GM20431 (cell line): ENCODE measurements around the gene NPBWR2.

Experiments
- in situ Hi-C: fragments of 300-500 bp; cut with MseI, MboI; formaldehyde crosslinking; loops from one replicate; pipeline ENCODE4 v1.15.0; 2020; ENCODE audit warnings: low sequenced_read_pairs; ENCODE audit not compliant: unreplicated experiment

NPBWR2 gene

GRCh38 chr20:64064145-64064698 is 43.1 kb downstream of the NPBWR2 start:
- in situ Hi-C loops: no loop called here

- in situ Hi-C loops: no loop called here
Measured at GRCh38 chr20:64063389-64064144, 43.8 kb downstream of the NPBWR2 start.

- in situ Hi-C loops: no loop called here
Measured at GRCh38 chr20:64062596-64063388, 44.6 kb downstream of the NPBWR2 start, which contains the start of gene TCEA2. TCEA2 (plus strand) TSS chr20:64063198; CDS start chr20:64063313, 115 bp downstream.

DNA sequence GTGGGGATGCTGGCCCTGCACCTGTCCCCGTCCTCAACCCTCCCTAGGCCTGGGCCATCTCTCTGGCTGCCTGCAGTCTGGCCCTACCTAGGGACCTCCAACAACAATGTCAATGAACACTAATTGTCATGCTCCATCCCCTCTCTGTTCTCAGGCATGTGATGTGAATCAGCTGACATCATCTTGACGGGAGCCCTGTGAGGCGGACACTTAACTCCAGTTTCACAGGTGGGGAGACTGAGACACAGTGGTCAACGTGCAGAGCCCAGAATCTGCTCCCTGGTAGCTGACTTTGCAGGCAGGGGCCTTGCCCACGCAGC is 45.1 kb downstream of the NPBWR2 start:
- in situ Hi-C loops: no loop called here

DNA sequence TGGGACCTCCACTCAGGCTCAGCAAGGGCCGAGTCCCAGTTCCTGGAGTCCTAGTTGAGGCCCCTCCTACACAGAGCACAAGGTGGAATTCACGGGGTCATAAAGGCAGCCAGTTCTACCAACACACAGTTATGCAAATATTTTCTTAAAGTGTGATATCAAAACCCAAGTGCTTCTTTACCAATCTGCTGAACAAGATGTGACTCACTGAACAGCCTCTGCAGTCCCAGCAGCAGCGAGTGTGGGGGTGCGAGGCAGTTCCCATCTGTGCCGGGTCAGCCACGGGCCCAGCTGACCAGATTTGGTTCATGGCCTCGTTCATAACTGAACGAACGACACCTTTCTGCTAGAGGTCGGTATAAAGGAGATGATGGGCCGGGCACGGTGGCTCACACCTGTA is 48.8 kb downstream of the NPBWR2 start:
- in situ Hi-C loops: no loop called here

GRCh38 chr20:64057628-64058498 is 49.5 kb downstream of the NPBWR2 start:
- in situ Hi-C loops: no loop called here

DNA sequence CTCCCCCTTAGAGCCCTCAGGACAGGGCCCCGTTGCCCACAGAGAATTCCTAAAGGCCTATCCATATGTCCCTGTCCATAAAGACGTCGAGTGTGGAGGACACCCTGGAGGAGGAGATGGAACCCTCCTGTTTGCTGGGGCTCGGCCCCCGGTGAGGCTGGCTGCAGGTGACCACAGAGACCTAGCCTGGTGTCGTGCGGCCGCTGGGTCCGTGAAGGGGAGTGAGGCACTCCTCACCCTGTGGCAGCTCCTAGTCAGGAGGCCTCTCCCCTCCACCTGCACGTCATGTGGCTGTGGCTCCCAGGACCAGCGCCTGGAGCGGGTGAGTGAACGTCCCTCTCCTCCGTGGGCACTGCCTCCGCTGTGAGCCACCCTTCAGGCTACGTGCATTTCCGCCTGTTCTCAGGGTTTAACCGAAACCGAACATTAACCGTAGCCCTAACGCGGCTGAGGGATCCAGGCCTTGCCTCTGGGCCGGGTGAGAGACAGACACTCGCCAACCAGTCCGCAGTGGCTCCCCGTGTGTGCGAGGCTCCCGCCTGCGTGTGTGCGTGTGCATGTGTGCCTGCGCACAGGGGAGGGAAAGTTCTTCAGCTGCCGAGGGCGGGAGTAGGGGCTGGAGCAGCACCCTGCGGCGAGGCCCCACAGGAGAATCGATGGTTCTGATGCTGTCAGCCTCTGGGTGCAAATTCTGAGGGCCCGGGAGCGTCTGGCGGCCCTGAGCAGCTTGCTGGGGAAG is 50.3 kb downstream of the NPBWR2 start:
- in situ Hi-C loops: no loop called here

DNA sequence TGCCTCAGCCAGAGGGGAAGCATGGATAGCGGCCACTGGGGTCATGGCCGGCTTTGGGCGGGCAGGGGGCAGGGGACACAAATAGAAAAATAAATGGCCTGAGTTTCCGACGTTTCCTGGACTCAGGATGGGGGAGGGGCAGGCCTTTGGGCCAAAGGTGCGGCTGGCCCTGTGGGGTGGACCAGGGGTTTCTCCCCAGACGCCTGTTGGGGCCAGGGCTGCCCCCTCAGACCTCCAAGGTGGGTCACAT is 50.8 kb downstream of the NPBWR2 start:
- in situ Hi-C loops: no loop called here

DNA sequence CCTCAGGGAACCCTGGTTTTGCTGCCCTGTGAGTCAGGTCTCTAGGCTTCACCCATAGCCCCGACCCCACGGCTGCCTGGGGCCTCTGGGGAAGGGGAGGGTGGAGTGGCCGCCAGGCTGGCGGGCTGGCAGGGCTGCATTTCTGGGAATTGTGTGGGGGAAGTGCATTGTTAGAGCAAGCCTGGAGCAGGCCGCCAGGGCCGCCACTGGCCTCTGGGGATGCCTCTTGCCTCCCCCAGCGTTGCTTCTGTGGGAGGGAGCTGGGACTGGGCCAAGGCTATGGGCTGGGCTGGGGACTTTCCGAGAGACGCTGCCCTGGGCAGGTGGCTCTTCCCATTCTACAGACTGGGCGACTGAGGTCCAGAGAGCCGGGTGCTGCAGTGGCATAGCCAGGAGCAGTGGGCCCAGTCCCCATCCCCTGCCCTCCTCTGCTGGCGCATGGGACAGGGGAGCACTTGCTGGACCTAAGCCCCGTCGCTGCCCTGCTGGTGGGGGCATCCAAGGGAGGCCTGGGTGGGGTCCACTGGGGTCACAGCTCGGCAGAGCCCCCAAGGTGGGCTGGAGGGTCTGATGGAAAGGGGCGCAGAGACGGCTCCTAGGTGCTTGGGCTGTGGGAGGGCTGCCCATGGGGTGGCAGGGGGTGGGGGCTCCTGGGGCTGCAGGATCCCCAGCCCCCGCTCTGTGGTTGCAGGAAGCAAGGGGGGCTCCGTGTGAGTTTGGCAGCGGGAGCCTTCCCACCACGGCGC is 51.3 kb downstream of the NPBWR2 start:
- in situ Hi-C loops: no loop called here

DNA sequence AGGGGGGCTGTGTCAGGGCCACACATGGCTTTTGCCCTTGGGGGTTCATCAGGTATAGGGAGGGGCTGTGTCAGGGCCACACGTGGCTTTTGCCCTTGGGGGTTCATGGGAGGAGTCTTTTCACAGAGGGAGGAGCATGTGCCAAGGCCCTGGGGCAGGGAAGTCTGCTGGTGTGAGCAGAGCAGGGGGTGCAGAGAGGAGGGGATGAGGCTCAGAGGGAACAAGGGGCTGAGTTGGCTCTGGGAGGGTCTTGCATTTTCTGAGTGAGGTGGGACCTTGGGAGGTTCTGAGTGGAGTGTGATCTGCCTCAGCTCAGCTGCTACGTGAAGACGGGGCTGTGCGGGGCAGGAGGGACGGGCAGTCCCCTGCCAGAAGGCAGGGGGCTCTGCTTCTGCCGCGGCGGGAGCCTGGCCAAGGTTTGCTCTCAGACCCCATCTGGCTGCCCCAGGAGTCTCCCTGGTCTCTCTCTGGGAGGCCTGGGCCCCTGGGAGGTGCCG is 51.9 kb downstream of the NPBWR2 start:
- in situ Hi-C loops: no loop called here

GRCh38 chr20:64053841-64054661 is 53.3 kb downstream of the NPBWR2 start:
- in situ Hi-C loops: no loop called here
